Colonic mucosa (tissue), 2 donors: ENCODE data around the gene TUBA3D. TPM values are rescaled to one million over a fixed set of nuclear protein-coding genes. Genes with fewer than 3 reads are reported as not detected.

Experiments
- microRNA-seq: library from miRNA; unstranded; fragments of <30 nt; microRNA quantifications from one replicate; pipeline ENCODE4, GENCODE V29; 2019
- total RNA-seq, 2 donors: library from RNA; stranded (reverse); fragmentation: NEBNext Ultra II Directional in 1 of 2; extraction: Animal tissue kit (Norgen Biotek cat#: 25700) in 1 of 2; gene quantifications; one replicate each; pipeline ENCODE4 v1.2.1, GENCODE V29; 2021
- donor health status: DM: no; HTN: no; CAD: no.
- donor health status: DM: no; HTN: no; CAD: no.

The TUBA3D gene
- total RNA-seq, 2 donors from 2014 or later, result not detected

Small RNA genes lying within 50 kb of the gene (microRNA-seq; reads per million reads assigned to microRNA genes)
- not detected for gene MIR4784

Other genes with a start within 250 kb of the TUBA3D start
- 1 to 10 TPM; 2.5 to 3.9 TPM for gene RAB6D, start 112.0 kb upstream of the TUBA3D start, total RNA-seq
- gene MZT2A, start 16.3 kb downstream of the TUBA3D start, total RNA-seq, result 100 to 1,000 TPM; 120 to 125 TPM
- gene CCDC74A, start 51.8 kb downstream of the TUBA3D start, total RNA-seq, result 1 to 10 TPM; 2.0 to 4.1 TPM